GM12864 (cell line): ENCODE data around the gene MRNIP.
"Not testable (repeated sequence)": the region's sequence is repeated elsewhere in the genome, so short reads cannot be mapped to it uniquely, and the experiment has no call there.

Experiments used
- DNase-seq: peaks from one replicate; pipeline ENCODE4 v3.0.0-alpha.2; 2011; ENCODE audit warnings: low read depth
- H3K4me3 ChIP-seq: 2 replicates; pipeline ENCODE4 v1.5.1; 2011; ENCODE audit warnings: mild to moderate bottlenecking, low read depth, low read length, control low read depth
- TF ChIP-seq, protein P1 (sequence below): IDR thresholded peaks from 2 replicates; pipeline ENCODE4 v1.5.1; 2011; ENCODE audit warnings: low read depth, mild to moderate bottlenecking, moderate library complexity, low read length, control low read depth, inconsistent platforms; ENCODE audit errors: missing control alignments

MRNIP gene

DNA sequence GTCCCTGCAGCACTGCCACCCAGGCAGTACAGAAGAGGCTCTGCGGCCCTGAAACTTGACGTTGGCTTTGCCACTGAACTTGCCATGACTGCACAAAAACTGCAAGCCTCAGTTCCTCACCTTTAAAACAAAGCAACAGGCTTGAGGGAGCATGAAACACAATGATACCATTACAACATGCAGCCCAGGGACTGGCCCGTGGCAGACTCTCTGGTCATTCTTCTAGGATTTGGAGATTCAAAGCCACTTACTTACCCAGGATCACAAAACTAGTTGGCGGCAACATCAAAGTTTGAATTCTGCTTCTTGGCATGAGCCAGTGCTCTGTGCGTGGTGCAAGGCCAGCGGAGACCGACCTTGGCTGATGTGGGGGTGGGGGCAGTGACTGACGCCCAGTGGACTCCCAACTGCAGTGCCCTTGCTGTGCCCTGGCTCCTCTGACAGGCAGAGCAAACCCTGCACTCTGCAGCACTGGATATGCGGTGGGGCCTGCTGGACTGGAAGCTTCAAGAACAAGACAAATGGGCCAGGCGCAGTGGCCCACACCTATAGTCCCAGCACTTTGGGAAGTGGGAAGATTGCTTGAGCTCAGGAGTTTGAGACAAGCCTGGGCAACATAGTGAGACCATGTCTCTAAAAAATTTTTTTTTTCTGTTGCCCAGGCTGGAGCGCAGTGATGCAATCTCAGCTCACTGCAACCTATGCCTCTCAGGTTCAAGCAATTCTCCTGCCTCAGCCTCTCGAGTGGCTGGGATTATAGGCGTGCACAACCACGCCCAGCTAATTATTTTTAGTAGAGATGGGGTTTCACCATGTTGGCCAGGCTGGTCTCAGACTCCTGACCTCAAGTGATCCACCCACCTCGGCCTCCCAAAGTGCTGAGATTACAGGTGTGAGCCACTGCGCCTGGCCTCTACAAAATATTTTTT, 19.0 kb downstream of the MRNIP start:
- TF ChIP-seq, protein P1, sequence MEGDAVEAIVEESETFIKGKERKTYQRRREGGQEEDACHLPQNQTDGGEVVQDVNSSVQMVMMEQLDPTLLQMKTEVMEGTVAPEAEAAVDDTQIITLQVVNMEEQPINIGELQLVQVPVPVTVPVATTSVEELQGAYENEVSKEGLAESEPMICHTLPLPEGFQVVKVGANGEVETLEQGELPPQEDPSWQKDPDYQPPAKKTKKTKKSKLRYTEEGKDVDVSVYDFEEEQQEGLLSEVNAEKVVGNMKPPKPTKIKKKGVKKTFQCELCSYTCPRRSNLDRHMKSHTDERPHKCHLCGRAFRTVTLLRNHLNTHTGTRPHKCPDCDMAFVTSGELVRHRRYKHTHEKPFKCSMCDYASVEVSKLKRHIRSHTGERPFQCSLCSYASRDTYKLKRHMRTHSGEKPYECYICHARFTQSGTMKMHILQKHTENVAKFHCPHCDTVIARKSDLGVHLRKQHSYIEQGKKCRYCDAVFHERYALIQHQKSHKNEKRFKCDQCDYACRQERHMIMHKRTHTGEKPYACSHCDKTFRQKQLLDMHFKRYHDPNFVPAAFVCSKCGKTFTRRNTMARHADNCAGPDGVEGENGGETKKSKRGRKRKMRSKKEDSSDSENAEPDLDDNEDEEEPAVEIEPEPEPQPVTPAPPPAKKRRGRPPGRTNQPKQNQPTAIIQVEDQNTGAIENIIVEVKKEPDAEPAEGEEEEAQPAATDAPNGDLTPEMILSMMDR, result no peak
- no peak for DNase-seq
- no peak overlapping the region for H3K4me3 ChIP-seq

DNA sequence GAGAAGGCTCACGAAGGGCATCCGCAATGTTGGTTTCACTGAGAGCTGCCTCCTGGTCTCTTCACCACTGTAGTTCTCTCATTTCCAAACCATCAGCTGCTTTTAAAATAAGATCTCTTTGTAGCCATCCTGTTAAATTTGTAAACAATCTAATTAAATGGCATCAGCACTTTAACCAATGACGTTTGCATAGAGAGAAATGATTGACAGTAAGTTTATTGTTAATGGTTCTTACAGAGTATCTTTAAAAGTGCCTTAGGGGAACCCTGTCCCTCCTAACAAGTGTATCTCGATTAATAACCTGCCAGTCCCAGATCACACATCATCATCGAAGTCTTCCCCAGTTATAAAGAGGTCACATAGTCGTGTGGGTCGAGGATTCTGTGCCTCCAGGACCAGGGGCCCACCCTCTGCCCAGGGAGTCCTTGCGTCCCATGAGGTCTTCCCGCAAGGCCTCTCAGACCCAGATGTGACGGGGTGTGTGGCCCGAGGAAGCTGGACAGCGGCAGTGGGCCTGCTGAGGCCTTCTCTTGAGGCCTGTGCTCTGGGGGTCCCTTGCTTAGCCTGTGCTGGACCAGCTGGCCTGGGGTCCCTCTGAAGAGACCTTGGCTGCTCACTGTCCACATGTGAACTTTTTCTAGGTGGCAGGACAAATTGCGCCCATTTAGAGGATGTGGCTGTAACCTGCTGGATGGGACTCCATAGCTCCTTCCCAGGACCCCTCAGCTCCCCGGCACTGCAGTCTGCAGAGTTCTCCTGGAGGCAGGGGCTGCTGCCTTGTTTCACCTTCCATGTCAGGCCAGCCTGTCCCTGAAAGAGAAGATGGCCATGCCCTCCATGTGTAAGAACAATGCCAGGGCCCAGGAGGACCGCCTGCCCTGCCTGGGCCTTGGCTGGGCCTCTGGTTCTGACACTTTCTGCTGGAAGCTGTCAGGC, 21.3 kb downstream of the MRNIP start:
- TF ChIP-seq, protein P1, result no peak
- no peak overlapping the region for H3K4me3 ChIP-seq
- no peak for DNase-seq

DNA sequence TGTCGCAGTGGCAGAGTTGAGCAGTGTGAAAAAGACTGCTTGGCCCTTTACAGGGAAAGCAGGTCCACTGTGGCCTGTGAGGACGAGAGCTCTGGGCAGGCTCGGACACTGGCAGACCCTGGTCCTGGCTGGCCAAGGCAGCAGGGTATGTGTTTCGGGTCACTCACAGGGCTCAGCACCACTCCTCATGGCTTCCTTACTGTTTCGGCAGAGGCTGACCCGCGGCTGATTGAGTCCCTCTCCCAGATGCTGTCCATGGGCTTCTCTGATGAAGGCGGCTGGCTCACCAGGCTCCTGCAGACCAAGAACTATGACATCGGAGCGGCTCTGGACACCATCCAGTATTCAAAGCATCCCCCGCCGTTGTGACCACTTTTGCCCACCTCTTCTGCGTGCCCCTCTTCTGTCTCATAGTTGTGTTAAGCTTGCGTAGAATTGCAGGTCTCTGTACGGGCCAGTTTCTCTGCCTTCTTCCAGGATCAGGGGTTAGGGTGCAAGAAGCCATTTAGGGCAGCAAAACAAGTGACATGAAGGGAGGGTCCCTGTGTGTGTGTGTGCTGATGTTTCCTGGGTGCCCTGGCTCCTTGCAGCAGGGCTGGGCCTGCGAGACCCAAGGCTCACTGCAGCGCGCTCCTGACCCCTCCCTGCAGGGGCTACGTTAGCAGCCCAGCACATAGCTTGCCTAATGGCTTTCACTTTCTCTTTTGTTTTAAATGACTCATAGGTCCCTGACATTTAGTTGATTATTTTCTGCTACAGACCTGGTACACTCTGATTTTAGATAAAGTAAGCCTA, 22.2 kb downstream of the MRNIP start:
- no peak for DNase-seq
- TF ChIP-seq, protein P1, result no peak
- no peak overlapping the region for H3K4me3 ChIP-seq

DNA sequence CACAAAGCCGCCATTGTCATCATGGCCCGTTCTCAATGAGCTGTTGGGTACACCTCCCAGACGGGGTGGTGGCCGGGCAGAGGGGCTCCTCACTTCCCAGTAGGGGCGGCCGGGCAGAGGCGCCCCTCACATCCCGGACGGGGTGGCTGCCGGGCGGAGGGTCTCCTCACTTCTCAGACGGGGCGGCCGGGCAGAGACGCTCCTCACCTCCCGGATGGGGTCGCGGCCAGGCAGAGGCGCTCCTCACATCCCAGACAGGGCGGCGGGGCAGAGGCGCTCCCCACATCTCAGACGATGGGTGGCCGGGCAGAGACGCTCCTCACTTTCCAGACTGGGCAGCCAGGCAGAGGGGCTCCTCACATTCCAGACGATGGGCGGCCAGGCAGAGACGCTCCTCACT, 23.7 kb downstream of the MRNIP start:
- DNase-seq, result not testable (repeated sequence)

DNA sequence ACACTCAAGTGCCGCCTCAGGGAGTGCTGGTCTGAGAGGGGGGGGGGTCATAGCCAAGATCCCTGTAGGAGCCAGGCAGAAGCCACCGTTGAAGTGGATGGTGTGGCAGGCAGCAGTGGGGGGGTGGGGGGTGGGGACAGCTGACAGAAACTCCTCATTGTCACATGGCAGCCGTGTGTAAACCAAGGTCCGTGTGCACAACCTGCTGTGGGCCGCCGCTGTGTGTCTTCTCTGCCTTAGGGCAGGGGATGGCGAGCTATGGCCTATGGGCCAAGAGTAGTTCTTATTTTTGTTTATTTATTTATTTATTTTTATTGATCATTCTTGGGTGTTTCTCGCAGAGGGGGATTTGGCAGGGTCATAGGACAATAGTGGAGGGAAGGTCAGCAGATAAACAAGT, 24.5 kb downstream of the MRNIP start:
- TF ChIP-seq, protein P1, result no peak
- DNase-seq, result no peak
- no peak overlapping the region for H3K4me3 ChIP-seq

More for the DNA sequence above, 23.7 kb downstream of the MRNIP start:
- H3K4me3 ChIP-seq, result not testable (repeated sequence)

DNA sequence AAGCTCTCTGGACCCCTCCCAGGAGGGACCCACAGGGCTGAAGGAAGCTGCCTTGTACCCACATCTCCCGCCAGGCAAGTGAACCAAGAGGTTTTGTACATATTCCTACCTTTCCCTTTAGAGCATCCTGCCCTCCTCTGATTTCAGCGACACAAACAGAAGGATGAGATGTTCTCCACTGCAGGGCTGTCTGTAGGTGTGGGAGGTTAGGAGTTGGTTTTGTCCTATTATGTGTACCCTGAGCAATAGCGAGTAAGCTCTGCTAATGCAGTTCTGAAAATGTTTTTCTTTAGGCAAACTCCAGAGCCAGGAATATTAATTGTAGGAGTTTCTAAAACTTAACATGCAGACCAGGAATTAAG, 24.9 kb downstream of the MRNIP start:
- no peak overlapping the region for H3K4me3 ChIP-seq
- no peak for DNase-seq
- TF ChIP-seq, protein P1, result no peak
